Osteocyte (in vitro differentiated cells): ENCODE data around the gene GALNT17. TPM values are rescaled to one million over a fixed set of nuclear protein-coding genes. Genes with fewer than 3 reads are reported as not detected.

ENCODE experiments used
- DNase-seq: peaks from one replicate; pipeline ENCODE4 v3.0.0; 2021; ENCODE audit warnings: mixed read lengths; ENCODE audit not compliant: unreplicated experiment; ENCODE audit errors: extremely low spot score
- H3K27ac Mint-ChIP-seq: one replicate; pipeline ENCODE4 v1.8.0; 2021; ENCODE audit warnings: mild to moderate bottlenecking, mixed read lengths; ENCODE audit not compliant: unreplicated experiment
- H3K27me3 Mint-ChIP-seq: one replicate; pipeline ENCODE4 v1.8.0; 2021; ENCODE audit warnings: mixed read lengths; ENCODE audit not compliant: unreplicated experiment
- H3K36me3 Mint-ChIP-seq: one replicate; pipeline ENCODE4 v1.8.0; 2021; ENCODE audit warnings: mixed read lengths; ENCODE audit not compliant: unreplicated experiment
- H3K4me1 Mint-ChIP-seq: one replicate; pipeline ENCODE4 v1.8.0; 2021; ENCODE audit warnings: mixed read lengths; ENCODE audit not compliant: unreplicated experiment
- H3K4me3 Mint-ChIP-seq: one replicate; pipeline ENCODE4 v1.8.0; 2021; ENCODE audit warnings: mild to moderate bottlenecking, moderate library complexity, mixed read lengths; ENCODE audit not compliant: unreplicated experiment
- H3K9me3 Mint-ChIP-seq: one replicate; pipeline ENCODE4 v1.8.0; 2021; ENCODE audit warnings: mixed read lengths; ENCODE audit not compliant: unreplicated experiment
- total RNA-seq: library from RNA; stranded (reverse); gene quantifications from 2 replicates; pipeline ENCODE4 v1.2.1, GENCODE V29; 2021
- TF ChIP-seq, protein P1 (sequence below): fragments of 200-600 bp; sonication (generic); IDR thresholded peaks from 2 replicates; pipeline ENCODE4 v1.5.0; 2021; ENCODE audit warnings: antibody characterized with exemption, mild to moderate bottlenecking, moderate library complexity

The GALNT17 gene
- total RNA-seq, 1 donor from 2014 or later = 1.4 TPM

DNA sequence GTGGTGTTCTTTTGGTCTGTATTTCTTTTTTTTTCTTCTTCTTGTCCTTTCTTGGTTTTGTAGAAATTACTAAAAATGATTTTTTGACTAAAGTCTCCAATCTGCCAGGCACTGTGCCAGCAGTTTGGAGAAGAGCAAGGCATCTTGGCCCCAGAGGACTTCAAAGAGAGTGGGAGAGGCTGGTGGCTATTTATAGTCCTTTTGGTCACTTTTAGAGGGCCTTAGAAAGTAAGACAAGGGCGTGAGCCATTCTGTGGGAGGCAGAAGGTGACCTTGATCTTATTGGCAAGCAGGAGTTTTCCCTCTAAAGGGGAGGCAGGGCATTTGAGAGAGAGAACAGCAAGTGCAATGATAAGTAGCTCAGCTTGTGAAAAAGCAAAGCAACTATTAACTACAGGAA lies 211.9 kb downstream of the GALNT17 start:
- H3K36me3 Mint-ChIP-seq = no peaks in the 10 kb centered on the region
- H3K27me3 Mint-ChIP-seq = no peaks in the 10 kb centered on the region
- TF ChIP-seq, protein P1, sequence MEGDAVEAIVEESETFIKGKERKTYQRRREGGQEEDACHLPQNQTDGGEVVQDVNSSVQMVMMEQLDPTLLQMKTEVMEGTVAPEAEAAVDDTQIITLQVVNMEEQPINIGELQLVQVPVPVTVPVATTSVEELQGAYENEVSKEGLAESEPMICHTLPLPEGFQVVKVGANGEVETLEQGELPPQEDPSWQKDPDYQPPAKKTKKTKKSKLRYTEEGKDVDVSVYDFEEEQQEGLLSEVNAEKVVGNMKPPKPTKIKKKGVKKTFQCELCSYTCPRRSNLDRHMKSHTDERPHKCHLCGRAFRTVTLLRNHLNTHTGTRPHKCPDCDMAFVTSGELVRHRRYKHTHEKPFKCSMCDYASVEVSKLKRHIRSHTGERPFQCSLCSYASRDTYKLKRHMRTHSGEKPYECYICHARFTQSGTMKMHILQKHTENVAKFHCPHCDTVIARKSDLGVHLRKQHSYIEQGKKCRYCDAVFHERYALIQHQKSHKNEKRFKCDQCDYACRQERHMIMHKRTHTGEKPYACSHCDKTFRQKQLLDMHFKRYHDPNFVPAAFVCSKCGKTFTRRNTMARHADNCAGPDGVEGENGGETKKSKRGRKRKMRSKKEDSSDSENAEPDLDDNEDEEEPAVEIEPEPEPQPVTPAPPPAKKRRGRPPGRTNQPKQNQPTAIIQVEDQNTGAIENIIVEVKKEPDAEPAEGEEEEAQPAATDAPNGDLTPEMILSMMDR = no peak
- no peaks in the 10 kb centered on the region for H3K4me1 Mint-ChIP-seq
- H3K27ac Mint-ChIP-seq = no peak overlapping the region
- no peak for DNase-seq
- H3K9me3 Mint-ChIP-seq = peaks cover 28% of the 10 kb centered on the region
- H3K4me3 Mint-ChIP-seq = no peak overlapping the region

DNA sequence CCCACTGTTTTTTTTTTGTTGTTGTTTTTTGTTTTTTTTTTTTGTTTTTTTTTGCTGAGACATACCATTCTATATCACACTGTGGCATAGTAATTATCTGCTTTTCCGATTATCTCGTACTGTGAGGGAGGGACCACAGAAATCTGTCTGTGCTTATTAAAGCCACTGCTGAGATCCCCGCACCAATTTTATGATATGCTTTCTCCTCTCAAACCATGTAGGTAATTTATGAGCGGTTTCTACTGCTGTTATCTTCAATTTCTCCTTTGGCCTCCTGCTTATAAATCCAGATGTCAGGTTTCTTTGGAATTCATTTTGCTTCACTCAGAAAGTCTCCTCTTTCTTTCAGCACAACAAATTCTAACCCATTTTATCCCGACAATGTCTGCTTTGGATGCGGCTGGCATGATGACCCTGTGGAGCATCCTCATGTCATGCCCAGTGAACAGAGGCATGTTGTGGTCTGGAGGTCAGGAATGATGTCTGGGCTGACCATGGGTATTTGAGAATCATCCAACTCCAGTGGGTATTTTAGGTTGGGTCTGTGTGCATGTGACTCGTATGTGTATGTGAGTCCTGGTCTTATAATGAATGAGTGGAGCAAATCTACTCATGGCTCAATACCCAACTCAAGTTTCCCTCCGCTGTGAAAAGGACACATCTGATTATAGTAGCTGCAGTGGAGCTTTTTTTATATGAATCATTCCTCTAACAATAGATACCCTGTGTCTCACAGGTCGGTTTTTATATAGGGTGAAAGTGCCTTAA lies 213.4 kb downstream of the GALNT17 start:
- Mint-ChIP-seq H3K9me3 (peaks cover 24% of the 10 kb centered on the region), H3K27me3 (no peaks in the 10 kb centered on the region), H3K4me1 (no peaks in the 10 kb centered on the region), H3K27ac (no peak overlapping the region), H3K36me3 (no peaks in the 10 kb centered on the region), H3K4me3 (no peak overlapping the region)
- no peak for DNase-seq
- TF ChIP-seq, protein P1 = no peak

DNA sequence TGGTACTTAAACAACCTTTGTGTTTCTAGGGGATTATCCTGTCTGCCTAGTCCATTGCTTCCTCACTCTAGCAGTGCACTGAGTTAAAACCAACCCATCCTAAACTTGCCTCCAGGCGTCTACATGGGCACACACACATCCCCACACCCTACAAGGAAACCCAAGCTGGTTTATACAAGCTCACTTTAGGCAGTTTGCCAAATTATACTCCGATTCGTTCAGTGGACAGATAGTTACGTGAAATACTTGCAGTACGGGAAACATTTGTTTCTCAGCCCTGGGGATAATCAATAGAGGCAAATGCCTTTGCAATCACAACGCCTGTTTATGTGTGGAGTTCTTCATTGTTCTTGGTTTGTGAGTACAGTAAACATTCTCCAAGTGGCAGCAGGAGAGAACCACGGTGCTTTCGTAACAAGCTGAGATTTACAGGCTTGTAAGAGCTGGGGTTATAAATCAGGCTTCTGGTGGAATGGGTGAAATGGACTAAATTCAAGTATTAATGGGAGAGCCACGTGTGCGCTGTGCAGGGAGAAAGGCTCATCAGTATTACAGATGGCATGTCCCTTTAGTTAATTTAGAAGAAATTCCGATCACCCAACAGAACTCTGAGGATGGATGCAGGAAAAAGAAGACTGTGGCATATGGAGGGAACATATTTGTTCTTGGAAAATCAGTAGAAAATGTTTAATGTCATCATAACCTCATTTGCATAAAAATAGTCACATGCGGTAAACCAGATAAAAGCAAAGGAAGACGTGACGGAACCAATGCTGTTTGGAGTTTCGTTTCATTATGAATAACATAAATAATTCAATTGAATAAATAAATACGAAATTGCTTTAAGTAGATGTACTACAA lies 217.1 kb downstream of the GALNT17 start:
- H3K27ac Mint-ChIP-seq = no peak overlapping the region
- no peak overlapping the region for H3K4me3 Mint-ChIP-seq
- TF ChIP-seq, protein P1 = no peak

DNA sequence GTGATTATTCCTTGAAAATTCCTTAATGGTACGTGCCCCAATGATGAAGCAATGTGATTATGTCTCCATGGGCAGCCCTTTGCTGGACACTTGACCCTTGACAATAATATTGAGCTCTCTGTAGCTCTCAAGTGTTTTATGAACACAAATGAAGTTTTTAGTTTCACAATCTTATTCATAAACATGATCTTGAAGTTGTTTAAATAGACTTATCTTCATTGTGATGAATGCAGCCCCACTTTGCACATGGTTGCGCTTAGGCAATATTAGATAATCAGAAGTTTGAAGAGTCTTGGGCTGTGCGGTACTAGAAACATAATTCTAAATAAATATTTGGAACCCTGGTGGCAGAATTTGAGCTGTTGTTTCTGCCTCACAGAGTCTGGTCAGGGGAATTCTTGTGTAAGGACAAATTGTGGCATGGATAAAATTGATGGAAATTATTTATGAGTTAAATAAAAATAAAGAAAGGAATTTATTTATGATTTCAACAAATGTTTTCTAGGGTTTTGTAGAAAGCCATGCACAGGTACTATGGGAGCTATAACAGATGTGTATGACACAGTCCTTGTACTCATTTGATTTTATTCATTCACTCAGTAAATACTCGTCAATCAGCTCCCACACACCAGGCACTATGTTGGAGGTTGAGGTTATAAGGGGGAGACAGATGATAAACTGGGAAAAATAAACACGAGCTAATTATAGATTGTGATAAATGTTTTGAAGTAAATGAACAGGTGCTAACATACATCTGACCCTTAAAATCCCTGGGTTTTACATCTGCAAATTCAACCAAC lies 217.9 kb downstream of the GALNT17 start:
- Mint-ChIP-seq H3K27ac (no peak overlapping the region), H3K4me1 (no peaks in the 10 kb centered on the region), H3K36me3 (no peaks in the 10 kb centered on the region), H3K27me3 (no peaks in the 10 kb centered on the region), H3K9me3 (peaks cover 25% of the 10 kb centered on the region), H3K4me3 (no peak overlapping the region)
- TF ChIP-seq, protein P1 = no peak
- no peak for DNase-seq

More for the DNA sequence above, 217.1 kb downstream of the GALNT17 start:
- no peaks in the 10 kb centered on the region for H3K36me3 Mint-ChIP-seq
- no peaks in the 10 kb centered on the region for H3K27me3 Mint-ChIP-seq
- H3K4me1 Mint-ChIP-seq = no peaks in the 10 kb centered on the region
- no peak for DNase-seq
- peaks cover 27% of the 10 kb centered on the region for H3K9me3 Mint-ChIP-seq
